H1 (cell line): ENCODE measurements around the gene RASGRP3. TPM values are rescaled to one million over a fixed set of nuclear protein-coding genes. Genes with fewer than 3 reads are reported as not detected.
A peak's percentile ranks its signal among the peaks of the same experiment; 100 is the strongest.

ENCODE experiments used
- CTCF ChIA-PET: fragments of 300-600 bp; sonication (Branson Sonifier 250); formaldehyde crosslinking; loops from one replicate; lab custom pipeline; 2021; ENCODE audit not compliant: partially characterized antibody; lab: Charles Lee
- POLR2A ChIA-PET: fragments of 300-600 bp; sonication (Branson Sonifier 250); formaldehyde crosslinking; loops from one replicate; lab custom pipeline; 2021; ENCODE audit warnings: inconsistent platforms; ENCODE audit not compliant: partially characterized antibody; lab: Charles Lee
- DNase-seq, 2 experiments: peaks; one replicate each; pipeline versions ENCODE4 v3.0.0 to v3.0.0-alpha.2; 2010 to 2022; ENCODE audit warnings: low spot score in 2 of 2, low read depth in 1 of 2, mixed read lengths in 1 of 2
- FAIRE-seq: peaks from 2 replicates; lab custom pipeline; 2011; peaks lifted over from hg19 to GRCh38; lab: Jason Lieb, UNC
- H2AFZ ChIP-seq: 2 replicates; pipeline ENCODE4 v1.8.1; 2012; ENCODE audit warnings: low read length, inconsistent platforms
- H2AK5ac ChIP-seq: 2 replicates; pipeline ENCODE4 v1.6.1; 2013; ENCODE audit warnings: low read depth, low read length
- H2BK120ac ChIP-seq: replicated peaks from 2 replicates; pipeline ENCODE3; 2013; ENCODE audit warnings: low read depth, low read length, inconsistent platforms
- H2BK12ac ChIP-seq: 2 replicates; pipeline ENCODE4 v1.6.1; 2013; ENCODE audit warnings: low read depth, low read length
- H2BK15ac ChIP-seq: 2 replicates; pipeline ENCODE4 v1.6.1; 2013; ENCODE audit warnings: low read length
- H2BK20ac ChIP-seq: 2 replicates; pipeline ENCODE4 v1.6.1; 2013; ENCODE audit warnings: low read length
- H2BK5ac ChIP-seq: 2 replicates; pipeline ENCODE4 v1.6.1; 2013; ENCODE audit warnings: low read depth, low read length
- H3K14ac ChIP-seq: 2 replicates; pipeline ENCODE4 v1.6.1; 2013; ENCODE audit warnings: inconsistent platforms; ENCODE audit not compliant: insufficient read length
- H3K18ac ChIP-seq: 2 replicates; pipeline ENCODE4 v1.6.1; 2013; ENCODE audit warnings: low read length; ENCODE audit errors: extremely low read depth
- H3K23ac ChIP-seq: 2 replicates; pipeline ENCODE4 v1.6.1; 2013; ENCODE audit warnings: inconsistent platforms; ENCODE audit not compliant: insufficient read length
- H3K23me2 ChIP-seq: 2 replicates; pipeline ENCODE4 v1.6.1; 2013; ENCODE audit warnings: low read depth, low read length
- H3K27ac ChIP-seq: 2 replicates; pipeline ENCODE4 v1.6.1; 2011; ENCODE audit warnings: low read depth, low read length, inconsistent platforms
- H3K27me3 ChIP-seq, 4 experiments: replicated peaks in 1 of 4; 1 replicate in 1 of 4; 2 replicates in 3 of 4; pipeline versions ENCODE4 v1.6.1 to v1.8.1; 2011 to 2013; ENCODE audit warnings: low read length in 3 of 4, mild to moderate bottlenecking in 3 of 4, inconsistent platforms in 2 of 4, mixed read lengths in 2 of 4, moderate library complexity in 1 of 4; ENCODE audit not compliant: control insufficient read depth in 3 of 4, insufficient read depth in 3 of 4; ENCODE audit errors: extremely low read depth in 1 of 4
- H3K36me3 ChIP-seq, 4 experiments: 2 replicates each; pipeline versions ENCODE4 v1.6.1 to v1.8.1; 2011 to 2013; ENCODE audit warnings: mild to moderate bottlenecking in 4 of 4, low read length in 3 of 4, moderate library complexity in 2 of 4, control low read depth in 1 of 4, inconsistent platforms in 1 of 4; ENCODE audit not compliant: insufficient read depth in 4 of 4, control insufficient read depth in 2 of 4
- H3K4ac ChIP-seq: replicated peaks from 2 replicates; pipeline ENCODE3; 2013; ENCODE audit warnings: low read length, low read depth, mixed read lengths, inconsistent platforms; ENCODE audit not compliant: insufficient read length
- H3K4me1 ChIP-seq, 4 experiments: replicated peaks in 1 of 4; 1 replicate in 1 of 4; 2 replicates in 3 of 4; pipeline versions ENCODE4 v1.6.1 to v1.8.1; 2011 to 2013; ENCODE audit warnings: low read length in 3 of 4, inconsistent platforms in 2 of 4, mixed read lengths in 1 of 4; ENCODE audit not compliant: insufficient read depth in 4 of 4, control insufficient read depth in 3 of 4
- H3K4me2 ChIP-seq, 2 experiments: 2 replicates each; pipeline versions ENCODE4 v1.6.1 to v1.8.1; 2011 to 2013; ENCODE audit warnings: low read depth in 2 of 2, low read length in 2 of 2, control low read depth in 1 of 2, inconsistent platforms in 1 of 2, mild to moderate bottlenecking in 1 of 2; ENCODE audit not compliant: insufficient read depth in 1 of 2
- H3K4me3 ChIP-seq, 4 experiments: fragments of 200-600, 300-600 bp in 1 of 4; sonication (generic), shearing (Covaris generic), sonication (Bioruptor Twin) in 1 of 4; 2 replicates each; pipeline versions ENCODE4 v1.5.1 to v1.8.1; 2011 to 2016; ENCODE audit warnings: low read length in 4 of 4, low read depth in 3 of 4, control low read depth in 2 of 4, inconsistent platforms in 2 of 4, mild to moderate bottlenecking in 2 of 4, mixed read lengths in 1 of 4, moderate library complexity in 1 of 4; ENCODE audit not compliant: insufficient read depth in 2 of 4; ENCODE audit errors: extremely low read depth in 1 of 4
- H3K56ac ChIP-seq: replicated peaks from 2 replicates; pipeline ENCODE3; 2013; ENCODE audit warnings: low read depth, mild to moderate bottlenecking, mixed read lengths, low read length, inconsistent platforms; ENCODE audit not compliant: insufficient read length
- H3K79me1 ChIP-seq: 2 replicates; pipeline ENCODE4 v1.6.1; 2013; ENCODE audit warnings: low read depth, low read length, control low read depth
- H3K79me2 ChIP-seq, 2 experiments: 2 replicates each; pipeline versions ENCODE4 v1.6.1 to v1.8.1; 2012 to 2013; ENCODE audit warnings: low read length in 2 of 2, mild to moderate bottlenecking in 2 of 2, inconsistent platforms in 1 of 2; ENCODE audit not compliant: insufficient read depth in 2 of 2, control insufficient read depth in 1 of 2
- H3K9ac ChIP-seq, 4 experiments: replicated peaks in 1 of 4; 1 replicate in 1 of 4; 2 replicates in 3 of 4; pipeline versions ENCODE4 v1.6.1 to v1.8.1; 2011 to 2013; ENCODE audit warnings: low read depth in 3 of 4, low read length in 3 of 4, control low read depth in 2 of 4, mild to moderate bottlenecking in 2 of 4, moderate library complexity in 2 of 4, inconsistent platforms in 1 of 4; ENCODE audit errors: extremely low read depth in 1 of 4
- H3K9me3 ChIP-seq, 2 experiments: 2 replicates each; pipeline versions ENCODE4 v1.6.1 to v1.8.1; 2012 to 2013; ENCODE audit warnings: mild to moderate bottlenecking in 2 of 2, moderate library complexity in 2 of 2, control low read depth in 1 of 2, inconsistent platforms in 1 of 2, low read depth in 1 of 2, low read length in 1 of 2, mixed read lengths in 1 of 2; ENCODE audit not compliant: insufficient read depth in 2 of 2
- H4K20me1 ChIP-seq, 2 experiments: replicated peaks in 1 of 2; 2 replicates each; pipeline versions ENCODE3 to v1.8.1; 2011 to 2013; ENCODE audit warnings: inconsistent platforms in 2 of 2, low read length in 2 of 2, mild to moderate bottlenecking in 1 of 2; ENCODE audit not compliant: insufficient read depth in 2 of 2, control insufficient read depth in 1 of 2
- H4K5ac ChIP-seq: 2 replicates; pipeline ENCODE4 v1.6.1; 2013; ENCODE audit warnings: low read length, low read depth, mixed read lengths, inconsistent platforms; ENCODE audit not compliant: insufficient read length
- H4K8ac ChIP-seq: 2 replicates; pipeline ENCODE4 v1.8.0; 2013; ENCODE audit warnings: mild to moderate bottlenecking, moderate library complexity, low read length, inconsistent platforms; ENCODE audit not compliant: insufficient read depth; ENCODE audit errors: extremely low read depth
- H4K91ac ChIP-seq: replicated peaks from 2 replicates; pipeline ENCODE3; 2013; ENCODE audit warnings: low read length, mixed read lengths, inconsistent platforms; ENCODE audit not compliant: insufficient read length
- EZH2 ChIP-seq: fragments of 200-600 bp; sonication (generic); IDR thresholded peaks from 2 replicates; pipeline ENCODE4 v1.7.1; 2012; ENCODE audit warnings: low read depth, mild to moderate bottlenecking, moderate library complexity, low read length, inconsistent platforms; ENCODE audit not compliant: severe bottlenecking
- HDAC6 ChIP-seq: IDR thresholded peaks from one replicate; pipeline ENCODE4 v1.7.1; 2012; ENCODE audit warnings: low read depth, mild to moderate bottlenecking, inconsistent platforms, low read length, moderate library complexity
- KDM4A ChIP-seq: IDR thresholded peaks from one replicate; pipeline ENCODE4 v1.7.1; 2012; ENCODE audit warnings: low read depth, mild to moderate bottlenecking, moderate library complexity, low read length, inconsistent platforms; ENCODE audit not compliant: severe bottlenecking
- POLR2A ChIP-seq, 2 experiments: IDR thresholded peaks; 1 replicate in 1 of 2; 2 replicates in 1 of 2; pipeline ENCODE4 v1.6.1; 2011; ENCODE audit warnings: low read depth in 2 of 2, low read length in 2 of 2, mild to moderate bottlenecking in 2 of 2; ENCODE audit errors: control extremely low read depth in 1 of 2
- POU5F1 ChIP-seq: IDR thresholded peaks from 2 replicates; pipeline ENCODE4 v1.6.1; 2011; ENCODE audit warnings: low read depth, mild to moderate bottlenecking, low read length, moderate library complexity
- SIN3A ChIP-seq, 2 experiments: IDR thresholded peaks in 1 of 2; conservative IDR thresholded peaks in 1 of 2; 2 replicates each; pipeline ENCODE4 v1.6.1; 2011 to 2012; ENCODE audit warnings: low read length in 2 of 2, improper control_type of control experiment in 1 of 2, low read depth in 1 of 2, mild to moderate bottlenecking in 1 of 2
- SIRT6 ChIP-seq: IDR thresholded peaks from one replicate; pipeline ENCODE4 v1.7.1; 2012; ENCODE audit warnings: low read length, inconsistent platforms
- SUZ12 ChIP-seq: fragments of 200-600 bp; sonication (generic); IDR thresholded peaks from 2 replicates; pipeline ENCODE4 v1.6.1; 2012; ENCODE audit warnings: mild to moderate bottlenecking, inconsistent platforms, low read length, moderate library complexity, mixed read lengths
- YY1 ChIP-seq: IDR thresholded peaks from 2 replicates; pipeline ENCODE4 v1.6.1; 2011; ENCODE audit warnings: low read depth, mild to moderate bottlenecking, low read length
- polyA plus RNA-seq, 7 experiments: library from polyadenylated mRNA; depleted of rRNA in 3 of 7; stranded (reverse) in 5 of 7; unstranded in 2 of 7; fragments of >200 nt in 5 of 7; fragments of 200-250 nt in 2 of 7; gene quantifications; 1 replicate in 5 of 7; 2 replicates in 1 of 7; 4 replicates in 1 of 7; pipeline versions ENCODE4 v1.2.1 to v1.2.3, GENCODE V29; 2011 to 2013; ENCODE audit warnings: missing spikeins in 2 of 7, mixed read lengths in 2 of 7
- total RNA-seq: library from RNA; stranded (reverse); fragmentation: NEBNext Ultra II Directional; extraction: Animal tissue kit (Norgen Biotek cat#: 25700); gene quantifications from 2 replicates; pipeline ENCODE4 v1.2.1, GENCODE V29; 2021
- TF ChIP-seq, protein P1 (sequence below): IDR thresholded peaks from 2 replicates; pipeline ENCODE4 v1.6.1; 2011; ENCODE audit warnings: low read length, improper control_type of control experiment
- TF ChIP-seq, protein P2 (sequence below): IDR thresholded peaks from 2 replicates; pipeline ENCODE4 v1.6.1; 2012; ENCODE audit warnings: inconsistent platforms

RASGRP3 gene
- total and polyA plus RNA-seq, 2 of the 8 experiments (the other 6 are each of a cell fraction or from before 2014, with no cell fraction given) = 0.06 TPM; not detected in 1

DNA sequence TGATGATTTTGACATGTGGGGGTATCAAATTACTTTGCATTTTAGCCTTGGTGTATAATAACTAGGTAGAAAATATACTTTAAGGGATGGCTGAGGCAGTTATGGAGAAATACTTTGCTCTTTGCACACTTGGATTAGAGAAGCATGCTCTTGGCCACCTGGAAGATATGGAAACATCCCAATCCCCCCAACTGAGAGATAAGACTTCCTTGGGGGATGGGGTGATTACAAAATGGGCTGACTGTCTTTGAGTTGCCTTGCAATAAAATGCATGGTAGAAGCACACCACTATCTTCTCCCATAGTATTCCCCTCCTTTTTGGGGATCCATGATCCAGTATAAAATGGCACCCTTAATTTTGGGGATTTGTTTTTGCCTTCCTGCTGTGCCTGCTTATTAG is 137.7 kb downstream of the RASGRP3 start:
- Histone ChIP-seq H3K4me1 (peaks cover 0 to 8% (median 1%) of the 10 kb centered on the region in 4 experiments; a peak in 2 of 7 replicates), H3K27me3 (no peaks in the 10 kb centered on the region), H3K79me2 (peaks cover 0 to 10% of the 10 kb centered on the region in 2 experiments; a peak in 1 of 4 replicates), H2BK5ac (0 out of 2 replicates have a peak overlapping the region, but pooled peaks have one; percentile 26), H3K9me3 (peaks cover 33 to 43% of the 10 kb centered on the region in 2 experiments), H4K91ac (no peak overlapping the region), H3K23me2 (no peaks in the 10 kb centered on the region), H3K18ac (no peak overlapping the region), H2BK12ac (no peak overlapping the region), H3K4me2 (peak overlapping the region in 1 of 2 experiments; percentile 23; a peak in 1 of 4 replicates), H2BK120ac (peak overlapping the region; percentile 83), H4K5ac (no peak overlapping the region), H4K20me1 (no peaks in the 10 kb centered on the region), H2AK5ac (no peak overlapping the region), H3K9ac (no peak overlapping the region), H2BK20ac (no peak overlapping the region), H4K8ac (no peak overlapping the region), H2AFZ (no peak overlapping the region), H3K27ac (no peak overlapping the region), H3K23ac (no peak overlapping the region), H3K79me1 (no peaks in the 10 kb centered on the region; the same call in 1 of the 2 replicates), H3K36me3 (peaks cover 0 to 49% (median 23%) of the 10 kb centered on the region in 4 experiments; a peak in 6 of 8 replicates), H2BK15ac (no peak overlapping the region), H3K56ac (no peak overlapping the region), H3K4me3 (no peak overlapping the region; a peak in 1 of 8 replicates), H3K4ac (no peak overlapping the region), H3K14ac (no peak overlapping the region)
- DNase-seq (no peak), FAIRE-seq (peak; percentile 24)
- CTCF ChIA-PET = no interaction called here
- POLR2A ChIA-PET = interaction anchor here (1.7 kb wide), 1 partner anchor 15 kb away, joined by 8 read pairs; the partner anchor contains the start of gene FAM98A
- TF ChIP-seq SIN3A (conservative IDR thresholded peaks at IDR 0.05 in 1 of 2, IDR thresholded peaks at IDR 0.05 in 1 of 2; ENCODE audit: low read depth in 1 of 2, low read length in 2 of 2) = no peak
- no peak for TF ChIP-seq POLR2A (IDR thresholded peaks at IDR 0.05; ENCODE audit: control extremely low read depth in 1 of 2, low read depth in 2 of 2, low read length in 2 of 2)
- TF ChIP-seq POU5F1 = no peak
- TF ChIP-seq KDM4A = no peak
- no peak for TF ChIP-seq HDAC6
- no peak for TF ChIP-seq SUZ12
- TF ChIP-seq YY1 = no peak
- TF ChIP-seq SIRT6 = no peak
- TF ChIP-seq, protein P1, sequence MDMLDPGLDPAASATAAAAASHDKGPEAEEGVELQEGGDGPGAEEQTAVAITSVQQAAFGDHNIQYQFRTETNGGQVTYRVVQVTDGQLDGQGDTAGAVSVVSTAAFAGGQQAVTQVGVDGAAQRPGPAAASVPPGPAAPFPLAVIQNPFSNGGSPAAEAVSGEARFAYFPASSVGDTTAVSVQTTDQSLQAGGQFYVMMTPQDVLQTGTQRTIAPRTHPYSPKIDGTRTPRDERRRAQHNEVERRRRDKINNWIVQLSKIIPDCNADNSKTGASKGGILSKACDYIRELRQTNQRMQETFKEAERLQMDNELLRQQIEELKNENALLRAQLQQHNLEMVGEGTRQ = no peak
- no peak for TF ChIP-seq EZH2
- TF ChIP-seq, protein P2, sequence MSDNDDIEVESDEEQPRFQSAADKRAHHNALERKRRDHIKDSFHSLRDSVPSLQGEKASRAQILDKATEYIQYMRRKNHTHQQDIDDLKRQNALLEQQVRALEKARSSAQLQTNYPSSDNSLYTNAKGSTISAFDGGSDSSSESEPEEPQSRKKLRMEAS = no peak
